Measurements from ENCODE around the gene COL5A1.

Gene COL5A1

GRCh38 chr9:134853893-134854292 lies 212.3 kb downstream of the COL5A1 start:
- Histone ChIP-seq H2AFZ (ENCODE audit: low read depth, low read length) (no peak overlapping the region), H2AK5ac (ENCODE audit: low read length, severe bottlenecking) (no peak overlapping the region), H3K4me3 (ENCODE audit: insufficient read depth in 1 of 2, low read depth in 1 of 2, low read length in 2 of 2) (no peak overlapping the region), H2BK120ac (ENCODE audit: low read depth, low read length) (no peak overlapping the region), H3K4ac (ENCODE audit: low read depth in 1 of 2, low read length in 2 of 2) (no peak overlapping the region), H3K4me2 (ENCODE audit: low read length, poor library complexity, severe bottlenecking) (no peak overlapping the region), H3K4me1 (ENCODE audit: control insufficient read depth, insufficient read depth, low read depth, low read length) (peaks cover 3% of the 10 kb centered on the region), H3K27ac (ENCODE audit: low read length, poor library complexity, severe bottlenecking) (no peak overlapping the region), H3K23ac (ENCODE audit: low read length in 2 of 2) (no peak overlapping the region), H2BK15ac (ENCODE audit: low read depth, poor library complexity, severe bottlenecking) (no peak overlapping the region), H3K27me3 (ENCODE audit: control insufficient read depth in 1 of 2, insufficient read depth in 1 of 2, low read length in 2 of 2) (peaks cover 0 to 51% of the 10 kb centered on the region in 2 experiments), H2BK12ac (ENCODE audit: low read length in 2 of 2) (no peak overlapping the region), H4K8ac (ENCODE audit: low read length) (no peak overlapping the region), H4K91ac (ENCODE audit: low read length) (no peak overlapping the region), H3K14ac (ENCODE audit: low read length in 2 of 2) (no peak overlapping the region), H3K79me1 (replicated peaks; ENCODE audit: low read length, poor library complexity, severe bottlenecking) (no peaks in the 10 kb centered on the region), H3K9ac (ENCODE audit: low read length) (no peak overlapping the region), H3K9me3 (ENCODE audit: control insufficient read depth, low read length) (no peaks in the 10 kb centered on the region), H2BK5ac (ENCODE audit: low read depth, low read length, poor library complexity, severe bottlenecking) (no peak overlapping the region), H3K36me3 (ENCODE audit: control insufficient read depth in 1 of 2, insufficient read depth in 2 of 2, low read depth in 1 of 2, low read length in 2 of 2) (no peaks in the 10 kb centered on the region), H3K18ac (ENCODE audit: low read depth in 1 of 2, low read length in 2 of 2) (no peak overlapping the region)
- DNase-seq: no peak
- 97% methylated on average over 6 of the region's 6 CpGs for WGBS

- H3K36me3 ChIP-seq (ENCODE audit: control insufficient read depth in 1 of 2, insufficient read depth in 2 of 2, low read depth in 1 of 2, low read length in 2 of 2): no peaks in the 10 kb centered on the region
- no peak overlapping the region for H2BK12ac ChIP-seq (ENCODE audit: low read length in 2 of 2)
- no peak overlapping the region for H3K9ac ChIP-seq (ENCODE audit: low read length)
- no peak overlapping the region for H2AFZ ChIP-seq (ENCODE audit: low read depth, low read length)
- WGBS: 96% methylated on average over 11 of the region's 11 CpGs
- peaks cover 3% of the 10 kb centered on the region for H3K4me1 ChIP-seq (ENCODE audit: control insufficient read depth, insufficient read depth, low read depth, low read length)
- no peak for DNase-seq
- no peak overlapping the region for H2BK120ac ChIP-seq (ENCODE audit: low read depth, low read length)
- no peak overlapping the region for H4K8ac ChIP-seq (ENCODE audit: low read length)
- no peak overlapping the region for H3K27ac ChIP-seq (ENCODE audit: low read length, poor library complexity, severe bottlenecking)
- H3K18ac ChIP-seq (ENCODE audit: low read depth in 1 of 2, low read length in 2 of 2): no peak overlapping the region
- no peaks in the 10 kb centered on the region for H3K9me3 ChIP-seq (ENCODE audit: control insufficient read depth, low read length)
- no peak overlapping the region for H4K91ac ChIP-seq (ENCODE audit: low read length)
- H3K27me3 ChIP-seq (ENCODE audit: control insufficient read depth in 1 of 2, insufficient read depth in 1 of 2, low read length in 2 of 2): peaks cover 0 to 53% of the 10 kb centered on the region in 2 experiments
- H3K4ac ChIP-seq (ENCODE audit: low read depth in 1 of 2, low read length in 2 of 2): no peak overlapping the region
- H2AK5ac ChIP-seq (ENCODE audit: low read length, severe bottlenecking): no peak overlapping the region
- H3K4me2 ChIP-seq (ENCODE audit: low read length, poor library complexity, severe bottlenecking): no peak overlapping the region
- H3K79me1 ChIP-seq (replicated peaks; ENCODE audit: low read length, poor library complexity, severe bottlenecking): no peaks in the 10 kb centered on the region
- H3K23ac ChIP-seq (ENCODE audit: low read length in 2 of 2): no peak overlapping the region
- no peak overlapping the region for H3K14ac ChIP-seq (ENCODE audit: low read length in 2 of 2)
- H3K4me3 ChIP-seq (ENCODE audit: insufficient read depth in 1 of 2, low read depth in 1 of 2, low read length in 2 of 2): no peak overlapping the region
- no peak overlapping the region for H2BK15ac ChIP-seq (ENCODE audit: low read depth, poor library complexity, severe bottlenecking)
- no peak overlapping the region for H2BK5ac ChIP-seq (ENCODE audit: low read depth, low read length, poor library complexity, severe bottlenecking)
These were observed 213.0 kb downstream of the COL5A1 start for GRCh38 chr9:134854541-134854981.

- Histone ChIP-seq H3K23ac (ENCODE audit: low read length in 2 of 2) (no peak overlapping the region), H2AK5ac (ENCODE audit: low read length, severe bottlenecking) (no peak overlapping the region), H3K27ac (ENCODE audit: low read length, poor library complexity, severe bottlenecking) (no peak overlapping the region), H4K91ac (ENCODE audit: low read length) (no peak overlapping the region), H2BK15ac (ENCODE audit: low read depth, poor library complexity, severe bottlenecking) (no peak overlapping the region), H2BK120ac (ENCODE audit: low read depth, low read length) (no peak overlapping the region), H3K79me1 (replicated peaks; ENCODE audit: low read length, poor library complexity, severe bottlenecking) (no peaks in the 10 kb centered on the region), H3K14ac (ENCODE audit: low read length in 2 of 2) (no peak overlapping the region), H2AFZ (ENCODE audit: low read depth, low read length) (no peak overlapping the region), H3K9ac (ENCODE audit: low read length) (no peak overlapping the region), H3K4me3 (ENCODE audit: insufficient read depth in 1 of 2, low read depth in 1 of 2, low read length in 2 of 2) (no peak overlapping the region), H3K9me3 (ENCODE audit: control insufficient read depth, low read length) (no peaks in the 10 kb centered on the region), H2BK12ac (ENCODE audit: low read length in 2 of 2) (no peak overlapping the region), H3K4me2 (ENCODE audit: low read length, poor library complexity, severe bottlenecking) (no peak overlapping the region), H3K27me3 (ENCODE audit: control insufficient read depth in 1 of 2, insufficient read depth in 1 of 2, low read length in 2 of 2) (peaks cover 0 to 58% of the 10 kb centered on the region in 2 experiments), H3K18ac (ENCODE audit: low read depth in 1 of 2, low read length in 2 of 2) (no peak overlapping the region), H3K4ac (ENCODE audit: low read depth in 1 of 2, low read length in 2 of 2) (no peak overlapping the region), H4K8ac (ENCODE audit: low read length) (no peak overlapping the region), H3K36me3 (ENCODE audit: control insufficient read depth in 1 of 2, insufficient read depth in 2 of 2, low read depth in 1 of 2, low read length in 2 of 2) (no peaks in the 10 kb centered on the region), H3K4me1 (ENCODE audit: control insufficient read depth, insufficient read depth, low read depth, low read length) (peaks cover 3% of the 10 kb centered on the region), H2BK5ac (ENCODE audit: low read depth, low read length, poor library complexity, severe bottlenecking) (no peak overlapping the region)
- WGBS: 90% methylated on average over 18 of the region's 18 CpGs
- no peak for DNase-seq
These were observed 213.8 kb downstream of the COL5A1 start for GRCh38 chr9:134855231-134855899.

GRCh38 chr9:134855900-134856377 lies 214.3 kb downstream of the COL5A1 start:
- H3K4me3 ChIP-seq (ENCODE audit: insufficient read depth in 1 of 2, low read depth in 1 of 2, low read length in 2 of 2): no peak overlapping the region
- H3K9ac ChIP-seq (ENCODE audit: low read length): no peak overlapping the region
- peaks cover 0 to 58% of the 10 kb centered on the region in 2 experiments for H3K27me3 ChIP-seq (ENCODE audit: control insufficient read depth in 1 of 2, insufficient read depth in 1 of 2, low read length in 2 of 2)
- H3K4me2 ChIP-seq (ENCODE audit: low read length, poor library complexity, severe bottlenecking): no peak overlapping the region
- no peak overlapping the region for H3K18ac ChIP-seq (ENCODE audit: low read depth in 1 of 2, low read length in 2 of 2)
- H3K9me3 ChIP-seq (ENCODE audit: control insufficient read depth, low read length): no peaks in the 10 kb centered on the region
- no peak overlapping the region for H2BK120ac ChIP-seq (ENCODE audit: low read depth, low read length)
- H4K8ac ChIP-seq (ENCODE audit: low read length): no peak overlapping the region
- WGBS: 88% methylated on average over 6 of the region's 9 CpGs
- H3K79me1 ChIP-seq (replicated peaks; ENCODE audit: low read length, poor library complexity, severe bottlenecking): no peaks in the 10 kb centered on the region
- no peaks in the 10 kb centered on the region for H3K36me3 ChIP-seq (ENCODE audit: control insufficient read depth in 1 of 2, insufficient read depth in 2 of 2, low read depth in 1 of 2, low read length in 2 of 2)
- peaks cover 3% of the 10 kb centered on the region for H3K4me1 ChIP-seq (ENCODE audit: control insufficient read depth, insufficient read depth, low read depth, low read length)
- no peak overlapping the region for H3K23ac ChIP-seq (ENCODE audit: low read length in 2 of 2)
- H3K14ac ChIP-seq (ENCODE audit: low read length in 2 of 2): no peak overlapping the region
- no peak overlapping the region for H2BK5ac ChIP-seq (ENCODE audit: low read depth, low read length, poor library complexity, severe bottlenecking)
- H3K27ac ChIP-seq (ENCODE audit: low read length, poor library complexity, severe bottlenecking): no peak overlapping the region
- H2BK15ac ChIP-seq (ENCODE audit: low read depth, poor library complexity, severe bottlenecking): no peak overlapping the region
- no peak overlapping the region for H3K4ac ChIP-seq (ENCODE audit: low read depth in 1 of 2, low read length in 2 of 2)
- H2AFZ ChIP-seq (ENCODE audit: low read depth, low read length): no peak overlapping the region
- DNase-seq: no peak
- no peak overlapping the region for H2AK5ac ChIP-seq (ENCODE audit: low read length, severe bottlenecking)
- H4K91ac ChIP-seq (ENCODE audit: low read length): no peak overlapping the region
- no peak overlapping the region for H2BK12ac ChIP-seq (ENCODE audit: low read length in 2 of 2)

Measured in mesenchymal stem cell (in vitro differentiated cells and primary cell).